Lung microvascular endothelial cell (primary cell): ENCODE measurements around the gene ADAM10. TPM values are rescaled to one million over a fixed set of nuclear protein-coding genes. Genes with fewer than 3 reads are reported as not detected.

Experiments used
- DNase-seq, 2 donors: peaks; one replicate each; pipeline versions ENCODE4 v3.0.0 to v3.0.0-alpha.2; 2010; ENCODE audit warnings: low read depth in 2 of 2
- total RNA-seq: library from RNA; depleted of rRNA; stranded (reverse); fragments of >200 nt; gene quantifications from 2 replicates; pipeline ENCODE4 v1.2.1, GENCODE V29; 2014

The ADAM10 gene
- total RNA-seq, 1 donor from 2014 or later, result 137 TPM

DNA sequence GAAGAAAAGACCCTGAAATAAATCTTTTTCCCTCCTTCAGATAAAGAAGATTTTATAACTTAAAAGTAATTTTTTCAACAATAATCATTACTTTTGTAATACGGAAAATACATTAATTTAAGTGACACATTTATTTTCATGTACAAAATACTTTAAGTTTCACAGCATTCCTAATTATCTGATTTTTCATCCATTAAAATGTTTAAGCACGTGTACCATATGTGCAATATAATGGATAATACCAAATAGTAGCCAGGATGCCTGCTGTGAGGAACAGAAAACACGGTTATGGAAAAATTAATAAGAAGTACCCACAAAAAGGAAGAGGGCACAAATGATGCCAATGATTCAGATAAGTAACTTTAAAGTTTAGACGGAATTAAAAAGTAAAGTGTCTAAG, 33.5 kb downstream of the ADAM10 start:
- DNase-seq, result no peak

DNA sequence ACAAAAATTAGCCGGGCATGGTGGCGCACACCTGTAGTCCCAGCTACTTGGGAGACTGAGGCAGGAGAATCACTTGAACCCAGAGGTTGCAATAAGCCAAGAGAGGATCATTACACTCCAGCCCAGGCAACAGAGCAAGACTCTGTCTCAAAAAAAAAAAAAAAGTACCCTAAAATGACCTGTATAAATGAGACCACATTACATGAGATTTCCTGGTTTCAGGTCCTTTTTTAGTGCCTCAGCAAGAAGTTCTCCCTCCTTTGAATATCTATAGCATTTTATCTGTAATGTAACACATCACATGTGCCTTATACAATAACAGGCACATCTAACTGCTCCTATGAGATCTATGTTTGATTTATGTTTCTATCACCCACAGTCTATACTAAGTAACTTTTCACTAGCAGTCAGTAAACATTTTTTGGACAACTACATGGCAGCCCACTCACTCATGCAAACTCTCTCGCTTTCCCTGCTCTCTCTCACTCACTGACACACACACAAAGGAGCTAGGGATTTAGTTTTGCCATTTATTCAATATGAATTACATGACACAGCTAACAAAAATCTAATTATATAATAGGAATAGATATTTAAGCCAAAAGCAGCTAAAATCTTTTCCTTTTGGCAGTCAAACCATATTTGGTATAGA, 34.1 kb downstream of the ADAM10 start:
- no peak for DNase-seq

DNA sequence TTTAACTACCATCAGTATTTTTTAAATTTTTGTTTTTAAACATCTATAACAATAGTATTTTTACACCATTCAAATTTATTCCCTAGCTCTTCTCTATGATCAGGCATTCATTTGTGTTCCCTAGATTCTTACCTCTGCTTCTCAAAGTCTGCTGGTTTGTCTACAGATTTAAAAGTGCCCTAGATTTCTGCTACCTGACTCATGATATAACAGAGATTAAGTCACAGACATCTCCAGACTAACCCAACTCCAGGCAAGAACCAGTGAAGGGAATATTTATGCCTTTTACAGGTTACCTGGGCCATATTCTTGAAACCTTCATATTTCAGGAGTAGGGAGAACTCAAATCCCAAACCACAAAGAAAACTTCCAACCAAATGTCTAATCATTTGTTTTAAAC, 38.8 kb downstream of the ADAM10 start:
- no peak for DNase-seq

DNA sequence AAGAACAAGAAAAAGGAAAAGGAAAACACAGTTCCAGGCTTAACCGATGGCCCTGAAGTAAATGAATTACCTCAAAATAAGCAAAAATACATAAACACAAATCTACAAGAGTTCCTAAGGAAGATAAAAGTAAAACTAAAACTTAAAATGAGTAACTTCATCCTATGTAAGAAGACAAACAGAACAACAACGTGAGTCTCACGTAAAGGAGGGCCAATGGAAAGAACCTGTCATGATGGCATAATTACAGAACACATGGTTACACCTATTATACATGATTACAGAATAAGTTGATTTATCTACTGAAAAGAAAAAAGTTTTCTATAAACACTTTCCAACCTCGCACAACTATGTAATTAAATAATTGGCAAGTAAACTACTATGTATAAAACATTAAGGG, 42.1 kb downstream of the ADAM10 start:
- DNase-seq, result no peak

DNA sequence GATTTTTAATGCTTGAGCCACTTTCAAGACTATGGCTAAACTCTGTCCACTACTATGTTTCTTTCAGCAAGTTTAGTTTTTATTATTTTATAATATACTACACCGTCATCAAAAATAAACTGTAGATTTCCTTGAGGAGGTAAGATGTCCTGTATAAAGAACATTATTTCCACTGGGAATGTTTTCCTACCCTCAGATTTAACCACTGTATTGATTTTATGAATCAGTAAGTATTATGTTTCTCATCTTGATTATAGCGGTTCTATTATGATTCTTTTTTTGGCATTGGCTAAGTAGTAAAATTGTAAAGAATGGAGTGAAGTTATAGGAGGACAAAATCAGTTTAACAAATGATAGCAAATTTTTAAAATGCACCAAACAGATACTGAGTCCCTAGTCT, 44.4 kb downstream of the ADAM10 start:
- DNase-seq, result no peak

DNA sequence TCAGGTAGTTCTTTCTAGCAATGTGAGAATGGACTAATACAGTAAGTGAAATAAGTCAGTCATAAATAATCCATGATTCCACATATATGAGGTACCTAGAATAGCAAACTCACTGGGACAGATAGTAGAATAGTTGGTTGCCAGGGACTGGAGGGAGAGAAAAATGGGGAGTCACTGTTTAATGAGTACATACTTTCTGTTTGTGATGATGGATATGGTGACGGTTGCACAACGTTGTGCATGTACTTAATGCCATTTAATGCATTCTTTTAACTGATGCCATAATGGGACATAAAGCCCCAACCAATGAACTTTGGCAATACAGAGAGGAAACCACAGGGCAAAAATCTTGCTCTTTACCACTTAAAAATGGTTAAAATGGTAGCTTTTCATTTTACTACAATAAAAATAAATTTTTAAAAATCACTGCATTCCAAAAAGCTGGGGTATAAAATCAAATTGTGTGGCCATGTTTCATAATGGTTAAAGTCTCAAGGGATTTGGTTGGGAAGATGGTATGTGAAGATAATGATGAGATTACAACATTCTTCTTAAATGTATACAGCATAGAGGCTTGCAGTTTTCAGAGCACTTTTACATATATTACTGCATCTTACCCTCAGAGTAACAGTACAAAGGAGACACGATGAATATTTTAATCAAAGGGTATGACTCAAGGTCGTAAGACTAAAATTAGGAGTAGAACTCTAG, 45.2 kb downstream of the ADAM10 start:
- DNase-seq, result no peak

DNA sequence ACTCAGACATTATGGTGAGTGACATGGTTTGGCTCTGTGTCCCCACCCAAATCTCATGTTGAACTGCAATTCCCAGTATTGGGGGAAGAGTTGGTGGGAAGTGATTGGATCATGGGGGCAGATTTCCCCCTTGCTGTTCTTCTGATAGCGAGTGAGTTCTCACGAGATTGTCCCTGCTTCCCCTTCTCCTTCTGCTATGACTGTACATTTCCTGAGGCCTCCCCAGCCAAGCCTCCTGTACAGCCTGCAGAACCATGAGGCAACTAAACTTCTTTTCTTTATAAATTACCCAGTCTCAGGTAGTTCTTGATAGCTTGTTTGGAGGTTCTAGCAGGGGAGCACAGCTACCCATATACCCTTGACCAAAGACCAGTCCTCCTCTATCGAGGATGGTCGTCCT, 45.9 kb downstream of the ADAM10 start:
- DNase-seq, result no peak

DNA sequence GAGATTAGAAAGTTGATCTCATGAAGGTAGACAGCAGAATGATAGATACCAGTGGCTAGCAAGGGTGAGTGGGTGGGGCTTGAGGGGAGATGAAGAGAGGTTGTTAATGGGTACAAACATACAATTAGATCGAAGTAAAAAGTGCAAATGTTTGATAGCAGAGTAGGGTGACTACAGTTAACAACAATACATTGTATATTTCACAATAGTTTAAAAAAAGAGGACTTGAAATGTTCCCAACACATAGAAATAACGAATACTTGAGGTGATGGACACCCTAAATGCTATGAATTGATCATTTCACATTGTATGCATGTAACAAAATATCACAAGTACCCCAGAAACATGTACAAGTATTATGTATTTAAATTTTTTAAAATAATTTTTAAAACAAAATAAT, 47.3 kb downstream of the ADAM10 start:
- DNase-seq, result no peak

DNA sequence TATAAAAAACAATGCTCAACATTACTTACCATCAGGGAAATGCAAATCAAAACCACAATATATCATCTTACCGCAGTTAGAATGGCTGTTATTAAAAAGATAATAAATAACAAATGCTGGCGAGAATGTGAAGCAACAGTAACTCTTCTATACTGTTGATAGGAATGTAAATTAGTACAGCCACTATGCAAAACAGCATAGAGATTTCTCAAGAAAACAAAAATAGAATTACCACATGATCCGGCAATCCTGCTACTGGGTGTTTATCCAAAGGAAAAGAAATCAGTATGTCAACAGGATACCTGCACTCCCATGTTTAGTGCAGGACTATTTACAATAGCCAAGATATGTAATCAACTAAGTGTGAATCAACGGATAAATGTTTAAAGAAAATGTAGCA, 48.1 kb downstream of the ADAM10 start:
- no peak for DNase-seq

DNA sequence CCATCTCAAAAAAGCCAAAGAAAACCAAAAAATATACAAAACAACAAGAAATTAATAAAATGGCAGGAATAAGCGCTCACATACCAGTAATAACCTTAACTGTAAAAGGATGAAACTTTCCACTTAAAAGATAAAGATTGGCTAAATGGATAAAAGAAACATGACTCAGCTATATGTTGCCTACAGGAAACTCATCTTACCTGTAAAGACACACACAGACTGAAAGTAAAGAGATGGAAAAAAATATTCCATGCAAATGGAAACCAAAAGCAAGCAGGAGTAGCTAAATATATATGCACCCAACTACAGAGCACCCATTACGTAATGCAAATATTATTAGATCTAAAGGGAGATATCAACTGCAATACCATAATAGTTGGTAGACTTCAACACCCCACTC, 49.7 kb downstream of the ADAM10 start:
- DNase-seq, result no peak

DNA sequence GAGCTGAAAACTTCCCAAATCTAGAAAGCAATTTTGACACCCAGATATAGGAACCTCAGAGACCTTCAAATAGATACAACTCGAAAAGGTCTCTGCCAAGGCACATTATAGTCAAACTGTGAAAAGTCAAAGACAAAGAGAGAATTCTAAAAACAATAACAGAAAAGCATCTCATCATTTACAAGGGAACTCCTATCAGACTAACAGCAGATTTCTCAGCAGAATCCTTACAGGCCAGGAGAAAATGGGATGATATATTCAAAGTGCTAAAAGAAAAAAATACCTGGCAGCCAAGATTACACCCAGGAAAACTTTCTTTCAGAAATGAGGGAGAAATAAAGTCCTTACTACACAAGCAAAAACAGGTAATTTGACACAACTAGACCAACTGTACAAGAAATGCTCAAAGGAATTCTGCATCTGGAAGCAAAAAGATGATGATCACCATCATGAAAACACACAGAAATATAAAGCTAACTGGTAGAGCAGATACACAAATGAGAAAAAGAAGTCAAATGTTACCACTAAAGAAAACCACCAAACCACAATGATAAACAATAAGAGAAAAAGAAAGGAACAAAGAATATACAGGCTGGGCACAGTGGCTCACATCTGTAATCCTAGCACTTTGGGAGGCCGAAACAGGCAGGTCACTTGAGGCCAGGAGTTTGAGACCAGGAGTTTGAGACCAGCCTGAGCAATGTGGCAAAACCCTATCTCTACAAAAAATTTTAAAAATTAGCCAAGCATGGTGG, 50.4 kb downstream of the ADAM10 start:
- no peak for DNase-seq

DNA sequence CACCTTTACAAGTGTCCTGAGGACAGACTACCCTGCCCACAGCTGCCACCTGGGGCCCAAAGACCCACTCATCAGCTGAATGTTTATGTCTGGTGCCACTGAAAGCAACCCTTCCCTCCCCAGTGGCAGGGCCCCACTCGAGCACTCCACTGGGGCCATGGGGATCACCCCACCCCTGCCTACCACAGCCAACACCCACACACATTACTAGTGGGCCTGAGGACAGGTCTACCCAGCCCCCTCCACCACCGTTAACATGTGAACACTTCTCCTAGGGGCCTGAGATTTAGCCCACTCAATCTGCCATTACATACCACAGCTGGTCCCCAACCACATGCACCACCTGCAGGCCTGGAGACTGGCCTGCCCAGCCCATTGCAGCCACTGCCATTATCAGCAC, 52.3 kb downstream of the ADAM10 start:
- no peak for DNase-seq

DNA sequence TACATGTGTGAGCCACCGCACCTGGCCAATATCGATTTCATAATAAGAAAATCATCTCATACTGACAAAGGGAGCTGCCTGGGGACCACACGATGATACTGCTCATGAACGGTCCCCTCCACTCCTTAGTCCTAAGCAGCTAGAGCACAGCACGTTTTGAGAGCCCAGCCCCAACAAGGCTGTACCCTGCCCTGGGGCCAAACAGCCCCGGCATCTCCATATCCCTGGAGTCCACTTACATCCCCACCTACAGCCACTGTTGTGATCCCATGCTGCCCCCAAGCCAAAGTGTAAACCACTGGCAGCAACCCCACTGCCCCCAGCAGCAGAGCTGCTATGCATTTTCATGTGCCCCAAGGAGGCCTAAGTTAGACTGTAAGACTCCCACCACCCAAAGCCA, 52.8 kb downstream of the ADAM10 start:
- no peak for DNase-seq

DNA sequence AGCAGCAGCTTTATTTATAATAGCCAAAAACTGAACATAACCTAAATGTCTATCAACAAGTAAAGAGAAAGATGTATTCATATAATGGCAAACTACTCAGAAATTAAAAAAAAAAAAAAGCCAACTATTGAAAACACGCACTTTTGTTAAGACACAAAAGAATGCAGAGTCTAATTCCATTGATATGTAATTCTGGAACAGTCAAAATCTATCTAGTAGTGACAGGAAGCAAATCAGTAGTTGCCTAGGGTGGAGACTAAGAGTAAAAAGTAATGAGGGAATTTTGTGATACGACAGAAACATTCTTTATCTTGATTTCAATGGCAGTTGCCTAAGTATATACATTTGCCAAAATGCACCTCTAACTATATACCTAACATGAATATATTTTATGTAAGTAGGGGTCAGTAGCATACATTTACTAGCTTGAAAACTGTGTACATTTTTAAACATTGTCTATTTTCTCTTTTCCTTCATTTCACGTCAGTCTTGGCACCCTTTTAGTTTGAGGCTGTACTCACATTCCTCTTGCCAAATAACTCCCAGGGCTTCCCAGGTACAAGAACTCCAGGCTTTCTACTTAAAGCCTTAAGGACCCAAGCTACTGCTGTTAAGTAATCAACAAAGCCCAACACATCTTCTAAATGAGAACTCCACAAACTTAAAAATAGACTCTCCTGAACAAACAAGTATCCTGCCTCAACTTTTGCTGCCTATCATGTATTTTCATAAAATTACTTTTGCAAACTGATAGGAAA, 54.7 kb downstream of the ADAM10 start:
- DNase-seq, result peak in 1 of 2 donors; percentile 4

DNA sequence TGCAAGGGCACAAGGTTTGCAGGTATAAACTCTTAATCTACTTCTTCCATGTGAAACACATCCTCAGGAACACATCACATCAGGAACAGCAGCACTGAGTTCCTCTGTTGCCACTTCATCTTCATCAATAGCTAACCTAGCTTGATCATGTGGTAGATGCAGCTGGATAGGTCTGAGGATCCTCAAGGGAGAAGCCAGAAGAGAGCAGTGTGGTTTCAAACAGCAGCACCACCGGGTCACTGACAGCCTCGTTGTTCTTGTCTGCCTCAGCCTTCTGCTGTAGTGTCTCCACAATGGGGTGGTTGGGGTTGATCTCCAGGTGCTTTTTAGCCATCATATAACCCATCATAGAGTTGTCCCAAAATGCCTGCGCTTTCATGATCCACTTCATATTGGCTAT, 58.8 kb downstream of the ADAM10 start:
- no peak for DNase-seq

DNA sequence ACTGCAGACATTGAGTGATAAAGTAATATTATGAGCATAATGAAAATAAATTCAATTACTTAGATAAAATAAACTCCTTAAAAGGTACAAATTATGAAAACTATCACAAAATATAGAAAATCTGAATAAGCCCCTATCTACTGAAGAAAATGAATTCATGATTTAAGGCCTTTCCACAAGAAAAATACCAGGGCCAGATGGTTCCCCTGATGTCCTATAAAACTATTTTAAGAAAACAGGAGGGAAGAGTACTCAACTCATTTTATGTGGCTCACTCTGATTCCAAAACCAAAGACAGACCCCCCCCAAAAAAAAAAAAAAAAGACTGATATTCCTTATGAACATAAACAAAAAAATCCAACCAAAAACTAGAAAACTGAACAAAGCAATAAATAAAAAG, 59.9 kb downstream of the ADAM10 start:
- DNase-seq, result no peak

DNA sequence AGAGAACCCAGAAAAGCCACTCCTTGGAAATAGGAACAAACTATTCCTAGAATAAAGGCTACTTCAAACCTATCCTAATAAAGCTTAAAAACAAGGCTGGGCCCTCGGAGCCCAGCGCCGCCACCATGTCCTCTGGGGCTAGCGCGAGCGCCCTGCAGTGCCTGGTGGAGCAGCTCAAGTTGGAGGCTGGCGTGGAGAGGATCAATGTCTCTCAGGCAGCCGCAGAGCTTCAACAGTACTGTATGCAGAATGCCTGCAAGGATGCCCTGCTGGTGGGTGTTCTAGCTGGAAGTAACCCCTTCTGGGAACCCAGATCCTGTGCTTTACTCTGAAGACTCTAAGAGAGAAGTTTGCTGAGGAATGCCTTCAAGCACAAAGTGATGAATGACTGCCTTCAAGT, 63.2 kb downstream of the ADAM10 start:
- DNase-seq, result no peak

DNA sequence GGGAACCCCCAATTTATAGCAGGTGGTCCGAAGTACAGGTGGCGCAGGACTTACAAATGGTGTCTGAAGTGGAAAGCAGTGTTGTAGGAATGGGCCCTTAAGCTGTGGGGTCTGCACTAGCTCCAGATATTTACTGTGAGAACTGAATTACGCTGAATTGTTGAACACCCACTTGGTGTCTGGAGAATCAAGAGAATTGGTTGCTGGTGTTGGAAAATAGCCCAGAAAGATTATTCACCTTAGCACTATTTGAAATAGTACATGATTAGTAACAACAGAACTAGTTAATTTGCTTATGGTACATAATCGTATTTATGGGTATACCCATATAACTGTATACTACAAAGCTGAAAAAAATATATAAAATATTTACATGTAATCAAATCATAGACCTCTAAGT, 64.8 kb downstream of the ADAM10 start:
- no peak for DNase-seq

DNA sequence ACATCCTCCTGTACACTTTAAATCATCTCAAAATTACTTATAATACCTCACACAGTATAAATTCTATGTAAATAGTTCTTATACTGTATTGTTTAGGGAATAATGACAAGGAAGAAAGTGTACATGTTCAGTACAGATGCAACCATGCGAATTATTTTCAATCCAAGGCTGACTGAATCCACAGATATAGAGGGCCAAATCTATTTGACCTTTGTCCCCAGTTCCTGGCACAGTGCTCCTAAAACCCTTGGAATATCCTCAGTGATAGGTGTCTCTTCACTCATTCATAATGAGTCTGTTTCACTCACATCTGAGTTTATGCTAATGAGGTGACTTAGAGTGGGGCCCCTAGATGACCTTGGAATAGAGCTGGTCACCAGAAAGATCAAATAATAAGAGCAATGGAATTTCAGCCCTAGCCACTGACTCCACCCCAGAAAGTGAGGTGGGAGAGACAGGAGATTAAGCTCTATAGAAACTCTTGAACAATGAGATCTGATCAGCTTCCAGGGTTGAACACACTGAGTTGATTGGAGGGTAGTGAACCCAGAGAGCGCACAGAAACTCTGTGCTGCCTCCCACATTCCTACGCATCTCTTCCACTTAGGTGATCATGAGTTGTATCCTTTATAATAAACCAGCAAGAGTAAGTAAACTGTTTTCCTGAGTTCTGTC, 65.3 kb downstream of the ADAM10 start:
- no peak for DNase-seq

DNA sequence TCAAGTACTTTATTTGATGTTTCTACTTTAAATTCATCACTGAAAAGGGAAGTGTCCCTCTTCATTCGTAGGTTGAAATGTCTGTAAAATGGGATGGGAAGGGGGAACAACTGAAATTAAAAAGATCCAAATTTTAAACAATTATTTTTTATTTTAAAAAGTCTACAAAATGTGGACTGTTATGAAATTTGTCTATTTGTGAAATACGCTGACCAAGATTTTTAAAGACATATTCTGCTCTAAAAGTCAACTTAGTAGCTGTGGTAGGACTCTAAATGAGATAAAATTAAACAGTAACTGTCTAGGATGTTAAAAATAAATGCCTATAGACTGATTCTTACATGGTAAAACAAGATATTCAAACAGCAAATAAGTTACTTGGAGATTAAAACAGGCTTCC, 67.3 kb downstream of the ADAM10 start:
- no peak for DNase-seq

DNA sequence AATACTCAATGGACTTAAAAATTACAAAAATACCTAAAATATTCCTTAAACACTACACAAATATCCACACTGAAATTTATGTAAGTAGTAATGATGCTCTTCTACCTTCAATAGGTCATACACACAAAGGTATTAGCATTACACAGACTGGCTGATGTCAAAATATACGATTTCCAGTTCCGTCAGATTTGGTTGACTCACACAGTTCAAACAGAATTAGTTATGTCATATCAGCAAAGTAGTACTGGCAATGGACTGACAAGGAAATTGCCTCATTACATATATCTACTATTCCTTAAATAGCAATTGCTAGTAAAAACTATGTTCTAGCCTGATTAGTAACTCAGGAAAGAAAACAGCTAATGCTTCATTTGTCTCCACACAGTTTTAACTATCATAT, 70.8 kb downstream of the ADAM10 start:
- peak; percentile 25 to 67 for DNase-seq

DNA sequence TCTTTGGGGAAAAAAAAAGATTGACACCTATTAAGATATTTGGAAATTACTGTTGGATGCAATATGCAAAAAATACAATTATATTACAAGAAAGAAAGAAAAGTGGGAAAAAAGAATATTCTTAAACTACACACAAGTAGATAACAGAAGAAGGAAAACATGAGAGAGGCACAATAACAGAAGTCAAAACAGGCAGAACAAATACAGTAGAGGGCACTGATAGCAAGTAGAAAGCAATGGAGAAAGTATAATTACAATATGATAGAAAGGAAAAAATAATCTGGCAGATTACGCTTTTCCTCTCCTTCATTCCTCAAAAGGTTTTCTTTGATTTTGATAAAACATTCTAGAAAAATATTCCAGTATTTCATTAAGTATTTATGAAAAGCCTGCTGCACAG, 72.1 kb downstream of the ADAM10 start:
- DNase-seq, result no peak
